ENCODE results near the gene TAP2.
A peak's percentile ranks its signal among the peaks of the same experiment; 100 is the strongest.
"Not testable (repeated sequence)": the region's sequence is repeated elsewhere in the genome, so short reads cannot be mapped to it uniquely, and the experiment has no call there.

Gene TAP2

GRCh38 chr6:32838114-32838958 is at the start of gene TAP2:
Gene TAP2 (minus strand): TSS chr6:32838739. CDS start chr6:32838233, 506 bp downstream.
- peak; percentile 95 to 98 for DNase-seq

GRCh38 chr6:32887616-32888015 is 49.1 kb upstream of the TAP2 start:
- DNase-seq: no peak

GRCh38 chr6:32886681-32887383 is 48.3 kb upstream of the TAP2 start:
- DNase-seq: no peak

GRCh38 chr6:32885698-32886286 is 47.3 kb upstream of the TAP2 start:
- no peak for DNase-seq

- no peak for DNase-seq
These were observed 45.2 kb upstream of the TAP2 start for GRCh38 chr6:32883789-32884188.

- no peak for DNase-seq
These were observed 44.3 kb upstream of the TAP2 start for GRCh38 chr6:32882879-32883250.

- DNase-seq: not testable (repeated sequence)
These were observed 42.4 kb upstream of the TAP2 start for GRCh38 chr6:32880962-32881361.

GRCh38 chr6:32879691-32880090 is 41.2 kb upstream of the TAP2 start:
- DNase-seq: no peak

GRCh38 chr6:32876603-32877002 is 38.1 kb upstream of the TAP2 start:
- no peak for DNase-seq

GRCh38 chr6:32873947-32874346 is 35.4 kb upstream of the TAP2 start:
- DNase-seq: not testable (repeated sequence)

- peak; percentile 79 to 91 for DNase-seq
These were observed 29.8 kb upstream of the TAP2 start for GRCh38 chr6:32868257-32868788.

- no peak for DNase-seq
These were observed 29.2 kb upstream of the TAP2 start for GRCh38 chr6:32867554-32868256.

GRCh38 chr6:32867022-32867477 is 28.5 kb upstream of the TAP2 start:
- DNase-seq: no peak

- no peak for DNase-seq
These were observed 27.3 kb upstream of the TAP2 start for GRCh38 chr6:32865724-32866443.

GRCh38 chr6:32862725-32863124 is 24.2 kb upstream of the TAP2 start:
- DNase-seq: no peak

GRCh38 chr6:32860674-32861073 is 22.1 kb upstream of the TAP2 start:
- DNase-seq: no peak

- DNase-seq: no peak
These were observed 19.7 kb upstream of the TAP2 start for GRCh38 chr6:32858194-32858593.

GRCh38 chr6:32857156-32857891 is 18.8 kb upstream of the TAP2 start:
- DNase-seq: no peak

GRCh38 chr6:32855467-32856174 is 17.1 kb upstream of the TAP2 start:
- no peak for DNase-seq

GRCh38 chr6:32854376-32855178 is 16.0 kb upstream of the TAP2 start:
- peak; percentile 72 to 79 for DNase-seq
